SK-N-MC (cell line): ENCODE results near the gene MRPL27.
"Not testable (repeated sequence)": the region's sequence is repeated elsewhere in the genome, so short reads cannot be mapped to it uniquely, and the experiment has no call there.

Experiments used
- EZH2 ChIP-seq: fragments of 200-600 bp; sonication (generic); IDR thresholded peaks from one replicate; pipeline ENCODE4 v1.6.1; 2017; ENCODE audit warnings: antibody characterized with exemption
- POLR2AphosphoS5 ChIP-seq: IDR thresholded peaks from 2 replicates; pipeline ENCODE4 v1.6.1; 2012; ENCODE audit warnings: mild to moderate bottlenecking, low read depth, low read length, borderline replicate concordance

GRCh38 chr17:50398672-50399071 is 25.7 kb upstream of the MRPL27 start:
- TF ChIP-seq POLR2AphosphoS5, EZH2: not testable (repeated sequence)
